ENCODE data around the gene STPG1. TPM values are rescaled to one million over a fixed set of nuclear protein-coding genes. Genes with fewer than 3 reads are reported as not detected.

The STPG1 gene
- polyA plus RNA-seq, 2 of the 4 experiments (the other 2 are of a cell fraction) = 4.4 to 9.7 TPM

DNA sequence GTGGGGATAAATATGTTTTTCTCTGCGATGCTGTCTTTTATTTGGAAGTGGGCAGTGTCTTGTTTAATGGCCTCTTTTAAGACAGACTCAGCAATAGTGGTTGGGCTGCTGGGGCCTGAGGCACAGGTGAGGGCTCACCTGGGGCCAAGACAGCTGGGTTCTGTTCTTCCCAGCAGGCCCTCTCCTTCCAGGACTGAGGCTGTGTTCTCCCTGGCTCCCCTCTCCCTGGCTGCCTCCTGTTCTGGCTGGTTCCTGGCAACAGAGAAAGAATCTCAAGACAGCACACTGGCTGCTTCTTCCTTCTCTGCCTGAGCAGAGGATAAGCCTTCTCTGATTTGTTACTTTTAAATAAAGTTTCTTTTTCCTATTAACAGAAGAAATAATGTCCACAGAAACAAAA lies 101.8 kb downstream of the STPG1 start:
- no peak for DNase-seq (ENCODE audit: low read depth in 1 of 2, low spot score in 1 of 2)
- Histone ChIP-seq H3K4me3 (no peak overlapping the region), H3K4me2 (no peak overlapping the region), H3K9me3 (no peaks in the 10 kb centered on the region), H3K27ac (peak overlapping the region; percentile 24 to 61; a peak in 3 of 6 replicates), H3K4me1 (peaks cover 6% of the 10 kb centered on the region; the same call in 2 of the 3 replicates)
- 76% methylated on average over 1 of the region's 1 CpG for WGBS (ENCODE audit: missing lambda C conversion rate)
- ATAC-seq = no peak; a peak in 1 of 6 replicates
- ChIA-PET POLR2A (no interaction called here), CTCF (interaction anchor here (3.5 kb wide), 1 partner anchor 110 kb away, joined by 14 read pairs; no protein-coding TSS in a partner anchor)
- TF ChIP-seq, protein P1, sequence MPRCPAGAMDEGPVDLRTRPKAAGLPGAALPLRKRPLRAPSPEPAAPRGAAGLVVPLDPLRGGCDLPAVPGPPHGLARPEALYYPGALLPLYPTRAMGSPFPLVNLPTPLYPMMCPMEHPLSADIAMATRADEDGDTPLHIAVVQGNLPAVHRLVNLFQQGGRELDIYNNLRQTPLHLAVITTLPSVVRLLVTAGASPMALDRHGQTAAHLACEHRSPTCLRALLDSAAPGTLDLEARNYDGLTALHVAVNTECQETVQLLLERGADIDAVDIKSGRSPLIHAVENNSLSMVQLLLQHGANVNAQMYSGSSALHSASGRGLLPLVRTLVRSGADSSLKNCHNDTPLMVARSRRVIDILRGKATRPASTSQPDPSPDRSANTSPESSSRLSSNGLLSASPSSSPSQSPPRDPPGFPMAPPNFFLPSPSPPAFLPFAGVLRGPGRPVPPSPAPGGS (IDR thresholded peaks at IDR 0.05) = no peak
- TF ChIP-seq FOSB (CRISPR knock-in tag; IDR thresholded peaks at IDR 0.05) (no peak), MAZ (IDR thresholded peaks at IDR 0.05; ENCODE audit: borderline replicate concordance, low read depth, low read length) (no peak), TFCP2L1 (CRISPR knock-in tag; IDR thresholded peaks at IDR 0.05) (no peak), MAFK (IDR thresholded peaks at IDR 0.05; ENCODE audit: partially characterized antibody) (no peak), KDM1A (IDR thresholded peaks at IDR 0.05; ENCODE audit: low read depth) (no peak), SREBF2 (IDR thresholded peaks at IDR 0.05) (no peak), RARB (CRISPR knock-in tag; IDR thresholded peaks at IDR 0.05) (no peak), GATA3 (IDR thresholded peaks at IDR 0.05; ENCODE audit: borderline replicate concordance) (no peak), RFX5 (IDR thresholded peaks at IDR 0.05) (no peak), POLR2AphosphoS2 (conservative IDR thresholded peaks at IDR 0.05; ENCODE audit: low read length) (no peak), CEBPB (IDR thresholded peaks at IDR 0.05) (no peak), CBX2 (IDR thresholded peaks at IDR 0.05; ENCODE audit: borderline replicate concordance, low read depth) (no peak), EHF (CRISPR knock-in tag; IDR thresholded peaks at IDR 0.05) (no peak)
- TF ChIP-seq, protein P2, sequence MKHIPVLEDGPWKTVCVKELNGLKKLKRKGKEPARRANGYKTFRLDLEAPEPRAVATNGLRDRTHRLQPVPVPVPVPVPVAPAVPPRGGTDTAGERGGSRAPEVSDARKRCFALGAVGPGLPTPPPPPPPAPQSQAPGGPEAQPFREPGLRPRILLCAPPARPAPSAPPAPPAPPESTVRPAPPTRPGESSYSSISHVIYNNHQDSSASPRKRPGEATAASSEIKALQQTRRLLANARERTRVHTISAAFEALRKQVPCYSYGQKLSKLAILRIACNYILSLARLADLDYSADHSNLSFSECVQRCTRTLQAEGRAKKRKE (CRISPR knock-in tag; IDR thresholded peaks at IDR 0.05; ENCODE audit: low read depth) = no peak
- TF ChIP-seq, protein P3, sequence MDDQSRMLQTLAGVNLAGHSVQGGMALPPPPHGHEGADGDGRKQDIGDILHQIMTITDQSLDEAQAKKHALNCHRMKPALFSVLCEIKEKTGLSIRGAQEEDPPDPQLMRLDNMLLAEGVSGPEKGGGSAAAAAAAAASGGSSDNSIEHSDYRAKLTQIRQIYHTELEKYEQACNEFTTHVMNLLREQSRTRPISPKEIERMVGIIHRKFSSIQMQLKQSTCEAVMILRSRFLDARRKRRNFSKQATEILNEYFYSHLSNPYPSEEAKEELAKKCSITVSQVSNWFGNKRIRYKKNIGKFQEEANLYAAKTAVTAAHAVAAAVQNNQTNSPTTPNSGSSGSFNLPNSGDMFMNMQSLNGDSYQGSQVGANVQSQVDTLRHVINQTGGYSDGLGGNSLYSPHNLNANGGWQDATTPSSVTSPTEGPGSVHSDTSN (IDR thresholded peaks at IDR 0.05) = no peak
- TF ChIP-seq, protein P4, sequence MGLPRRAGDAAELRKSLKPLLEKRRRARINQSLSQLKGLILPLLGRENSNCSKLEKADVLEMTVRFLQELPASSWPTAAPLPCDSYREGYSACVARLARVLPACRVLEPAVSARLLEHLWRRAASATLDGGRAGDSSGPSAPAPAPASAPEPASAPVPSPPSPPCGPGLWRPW (IDR thresholded peaks at IDR 0.05) = no peak
- no peak for FAIRE-seq

DNA sequence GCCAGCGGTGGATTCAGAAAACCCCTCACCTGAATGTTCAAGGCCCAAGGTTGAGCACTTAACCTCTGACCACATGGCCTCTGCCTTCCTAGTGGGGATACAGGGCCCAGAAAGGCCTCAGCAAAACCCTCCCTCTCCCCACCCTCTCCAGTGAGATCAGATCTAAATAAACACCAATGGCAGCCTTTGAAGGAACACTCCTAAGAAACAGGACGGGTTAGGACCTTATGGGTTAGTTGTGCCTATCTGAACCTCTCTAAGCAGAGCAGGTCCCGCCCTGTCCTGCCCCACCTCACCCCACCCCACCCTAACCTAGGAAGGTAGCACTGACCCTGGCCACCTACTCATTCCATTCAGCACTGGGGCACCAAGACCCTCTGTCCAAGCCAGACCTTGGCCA lies 102.3 kb downstream of the STPG1 start:
- POLR2A ChIA-PET = no interaction called here

More for the DNA sequence above, 102.3 kb downstream of the STPG1 start:
- no peak for FAIRE-seq
- Histone ChIP-seq H3K9me3 (no peaks in the 10 kb centered on the region), H3K4me3 (no peak overlapping the region), H3K27ac (peak overlapping the region; percentile 24 to 61; a peak in 2 of 6 replicates), H3K4me2 (no peak overlapping the region), H3K4me1 (peaks cover 5% of the 10 kb centered on the region; the same call in 2 of the 3 replicates)
- CTCF ChIA-PET = no interaction called here
- TF ChIP-seq GATA3 (IDR thresholded peaks at IDR 0.05; ENCODE audit: borderline replicate concordance) = no peak
- TF ChIP-seq RNF2 (IDR thresholded peaks at IDR 0.05; ENCODE audit: borderline replicate concordance, low read depth) = no peak
- TF ChIP-seq SREBF2 (IDR thresholded peaks at IDR 0.05) = no peak
- TF ChIP-seq JUNB (IDR thresholded peaks at IDR 0.05) = no peak
- TF ChIP-seq MAFK (IDR thresholded peaks at IDR 0.05; ENCODE audit: partially characterized antibody) = no peak
- TF ChIP-seq ZC3H11A (IDR thresholded peaks at IDR 0.05) = no peak
- no peak for TF ChIP-seq RFX5 (IDR thresholded peaks at IDR 0.05)
- TF ChIP-seq RCOR1 (IDR thresholded peaks at IDR 0.05; ENCODE audit: low read depth, low read length) = no peak
- TF ChIP-seq CEBPB (IDR thresholded peaks at IDR 0.05) = no peak
- TF ChIP-seq, protein P5, sequence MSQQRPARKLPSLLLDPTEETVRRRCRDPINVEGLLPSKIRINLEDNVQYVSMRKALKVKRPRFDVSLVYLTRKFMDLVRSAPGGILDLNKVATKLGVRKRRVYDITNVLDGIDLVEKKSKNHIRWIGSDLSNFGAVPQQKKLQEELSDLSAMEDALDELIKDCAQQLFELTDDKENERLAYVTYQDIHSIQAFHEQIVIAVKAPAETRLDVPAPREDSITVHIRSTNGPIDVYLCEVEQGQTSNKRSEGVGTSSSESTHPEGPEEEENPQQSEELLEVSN (IDR thresholded peaks at IDR 0.05; ENCODE audit: borderline replicate concordance, low read depth) = no peak
- TF ChIP-seq EP300 (IDR thresholded peaks at IDR 0.05) = no peak
- TF ChIP-seq, protein P6, sequence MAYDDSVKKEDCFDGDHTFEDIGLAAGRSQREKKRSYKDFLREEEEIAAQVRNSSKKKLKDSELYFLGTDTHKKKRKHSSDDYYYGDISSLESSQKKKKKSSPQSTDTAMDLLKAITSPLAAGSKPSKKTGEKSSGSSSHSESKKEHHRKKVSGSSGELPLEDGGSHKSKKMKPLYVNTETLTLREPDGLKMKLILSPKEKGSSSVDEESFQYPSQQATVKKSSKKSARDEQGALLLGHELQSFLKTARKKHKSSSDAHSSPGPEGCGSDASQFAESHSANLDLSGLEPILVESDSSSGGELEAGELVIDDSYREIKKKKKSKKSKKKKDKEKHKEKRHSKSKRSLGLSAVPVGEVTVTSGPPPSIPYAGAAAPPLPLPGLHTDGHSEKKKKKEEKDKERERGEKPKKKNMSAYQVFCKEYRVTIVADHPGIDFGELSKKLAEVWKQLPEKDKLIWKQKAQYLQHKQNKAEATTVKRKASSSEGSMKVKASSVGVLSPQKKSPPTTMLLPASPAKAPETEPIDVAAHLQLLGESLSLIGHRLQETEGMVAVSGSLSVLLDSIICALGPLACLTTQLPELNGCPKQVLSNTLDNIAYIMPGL (CRISPR knock-in tag; IDR thresholded peaks at IDR 0.05; ENCODE audit: borderline replicate concordance) = no peak
- no peak for TF ChIP-seq HOXA7 (CRISPR knock-in tag; IDR thresholded peaks at IDR 0.05)
- no peak for TF ChIP-seq CBX2 (IDR thresholded peaks at IDR 0.05; ENCODE audit: borderline replicate concordance, low read depth)
- TF ChIP-seq TP53 (CRISPR knock-in tag; IDR thresholded peaks at IDR 0.05) = no peak
- 95% methylated on average over 3 of the region's 3 CpGs for WGBS (ENCODE audit: missing lambda C conversion rate)
- no peak for DNase-seq (ENCODE audit: low read depth in 1 of 2, low spot score in 1 of 2)
- ATAC-seq = no peak

All from A549 (cell line).